Calu3 (cell line): ENCODE measurements around the gene P2RX6. TPM values are rescaled to one million over a fixed set of nuclear protein-coding genes. Genes with fewer than 3 reads are reported as not detected.
"Not testable (repeated sequence)": the region's sequence is repeated elsewhere in the genome, so short reads cannot be mapped to it uniquely, and the experiment has no call there.

ENCODE experiments used
- BruUV-seq: library from RNA; stranded (reverse); fragments of 400-500 nt; replicated peaks from 2 replicates; lab custom pipeline; 2021; lab: Mats Ljungman, UMichigan
- CTCF ChIA-PET: fragments of 300-600 bp; sonication (Branson Sonifier 250); formaldehyde crosslinking; loops from one replicate; lab custom pipeline; 2022; ENCODE audit warnings: antibody characterized with exemption; lab: Charles Lee
- DNase-seq: peaks from one replicate; pipeline ENCODE4 v3.0.0; 2022
- H3K27ac Mint-ChIP-seq: one replicate; pipeline ENCODE4 v1.8.0; 2022; ENCODE audit warnings: mixed read lengths; ENCODE audit not compliant: unreplicated experiment
- H3K27me3 Mint-ChIP-seq: one replicate; pipeline ENCODE4 v1.8.0; 2022; ENCODE audit warnings: mixed read lengths; ENCODE audit not compliant: unreplicated experiment
- H3K36me3 Mint-ChIP-seq: one replicate; pipeline ENCODE4 v1.8.0; 2022; ENCODE audit warnings: mild to moderate bottlenecking, moderate library complexity, mixed read lengths; ENCODE audit not compliant: insufficient read depth, unreplicated experiment
- H3K4me1 Mint-ChIP-seq: one replicate; pipeline ENCODE4 v1.8.0; 2022; ENCODE audit warnings: mild to moderate bottlenecking, low read depth, mixed read lengths; ENCODE audit not compliant: unreplicated experiment
- H3K4me3 Mint-ChIP-seq: one replicate; pipeline ENCODE4 v1.8.0; 2022; ENCODE audit warnings: mild to moderate bottlenecking, low read depth, moderate library complexity, mixed read lengths; ENCODE audit not compliant: unreplicated experiment
- H3K9me3 Mint-ChIP-seq: one replicate; pipeline ENCODE4 v1.8.0; 2022; ENCODE audit warnings: low read depth, mixed read lengths; ENCODE audit not compliant: unreplicated experiment
- CTCF ChIP-seq: fragments of 200-600 bp; IDR thresholded peaks from one replicate; pipeline ENCODE4 v1.8.0; 2022; ENCODE audit warnings: antibody characterized with exemption; ENCODE audit not compliant: unreplicated experiment
- intact Hi-C: fragments of 100-400 bp; cut with micrococcal nuclease; formaldehyde crosslinking; loops from one replicate; pipeline ENCODE4 v1.10.0; 2022; ENCODE audit not compliant: unreplicated experiment
- total RNA-seq: library from RNA; stranded (reverse); gene quantifications from 2 replicates; pipeline ENCODE4 v1.2.3, GENCODE V29; 2022

The P2RX6 gene
- total RNA-seq, 1 experiment from 2014 or later: 0.26 TPM

DNA sequence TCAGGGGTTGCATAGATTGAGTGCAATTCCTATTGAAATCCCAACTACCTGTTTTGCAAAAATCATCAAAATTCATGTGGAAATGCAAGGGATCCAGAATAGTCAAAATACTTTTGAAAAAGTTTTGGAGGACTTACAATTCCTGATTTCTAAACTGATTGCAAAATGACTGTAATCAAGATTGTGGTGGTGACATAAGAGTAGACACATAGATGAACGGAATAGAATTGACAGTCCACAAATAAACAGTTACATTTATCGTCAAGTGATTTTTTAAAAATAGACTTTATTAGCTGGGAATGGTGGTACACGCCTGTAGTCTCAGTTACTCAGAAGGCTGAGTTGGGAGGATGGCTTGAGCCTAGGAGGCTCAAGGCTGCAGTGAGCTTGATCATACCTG lies 20.0 kb downstream of the P2RX6 start:
- no TSS peak for BruUV-seq
- H3K4me1 Mint-ChIP-seq: no peaks in the 10 kb centered on the region
- no peak for DNase-seq
- no peak overlapping the region for H3K27ac Mint-ChIP-seq
- no peak for TF ChIP-seq CTCF
- H3K36me3 Mint-ChIP-seq: no peaks in the 10 kb centered on the region
- no peaks in the 10 kb centered on the region for H3K9me3 Mint-ChIP-seq
- H3K4me3 Mint-ChIP-seq: no peak overlapping the region
- CTCF ChIA-PET: no interaction called here
- H3K27me3 Mint-ChIP-seq: peaks cover 42% of the 10 kb centered on the region
- intact Hi-C loops: no loop called here

DNA sequence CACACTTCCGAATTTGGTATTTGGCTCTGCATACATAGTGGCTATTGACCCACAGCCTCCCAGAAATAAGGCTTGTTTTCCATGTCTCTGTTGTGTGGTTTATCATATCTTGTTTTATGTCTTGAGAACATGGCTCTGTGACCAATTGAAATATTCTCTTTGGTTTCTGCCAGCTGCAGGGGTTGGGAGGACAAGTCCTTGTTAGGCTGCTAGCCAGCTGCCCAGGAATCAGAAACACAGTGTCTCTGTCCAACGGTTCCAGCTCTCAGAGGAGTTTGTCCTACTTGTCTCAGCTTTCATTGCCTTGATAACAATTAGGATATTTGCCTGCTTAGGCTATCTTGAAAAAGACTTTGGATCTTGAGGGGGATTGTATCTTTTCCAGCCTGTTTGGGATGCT lies 23.4 kb downstream of the P2RX6 start:
- Mint-ChIP-seq H3K27me3 (peaks cover 8% of the 10 kb centered on the region), H3K4me1 (peaks cover 6% of the 10 kb centered on the region), H3K27ac (no peak overlapping the region), H3K9me3 (no peaks in the 10 kb centered on the region), H3K4me3 (no peak overlapping the region), H3K36me3 (no peaks in the 10 kb centered on the region)
- no TSS peak for BruUV-seq
- CTCF ChIA-PET: interaction anchor here (0.7 kb wide), 1 partner anchor 72 kb away, joined by 3 read pairs; no protein-coding TSS in a partner anchor
- intact Hi-C loops: no loop called here
- no peak for TF ChIP-seq CTCF
- no peak for DNase-seq

GRCh38 chr22:21039158-21039557 lies 24.2 kb downstream of the P2RX6 start:
- CTCF ChIA-PET, H3K27me3 Mint-ChIP-seq, H3K27ac Mint-ChIP-seq, BruUV-seq, DNase-seq, H3K9me3 Mint-ChIP-seq, H3K36me3 Mint-ChIP-seq, H3K4me3 Mint-ChIP-seq, intact Hi-C loops: not testable (repeated sequence)
- H3K4me1 Mint-ChIP-seq: peaks cover 14% of the 10 kb centered on the region

- Mint-ChIP-seq H3K36me3 (peaks cover 9% of the 10 kb centered on the region), H3K27me3 (no peaks in the 10 kb centered on the region), H3K4me3 (no peak overlapping the region), H3K4me1 (peaks cover 33% of the 10 kb centered on the region), H3K27ac (no peak overlapping the region), H3K9me3 (no peaks in the 10 kb centered on the region)
- intact Hi-C loops: no loop called here
- CTCF ChIA-PET: no interaction called here
- BruUV-seq: no TSS peak
- no peak for DNase-seq
- no peak for TF ChIP-seq CTCF
Observed at GRCh38 chr22:21041937-21042336, 27.0 kb downstream of the P2RX6 start.

GRCh38 chr22:21042978-21043859 lies 28.3 kb downstream of the P2RX6 start:
- peak overlapping the region; percentile 5 for H3K27ac Mint-ChIP-seq
- H3K9me3 Mint-ChIP-seq: no peaks in the 10 kb centered on the region
- H3K36me3 Mint-ChIP-seq: peaks cover 9% of the 10 kb centered on the region
- DNase-seq: no peak
- BruUV-seq: no TSS peak
- no peak overlapping the region for H3K4me3 Mint-ChIP-seq
- CTCF ChIA-PET: no interaction called here
- intact Hi-C loops: no loop called here
- no peak for TF ChIP-seq CTCF
- H3K27me3 Mint-ChIP-seq: no peaks in the 10 kb centered on the region
- H3K4me1 Mint-ChIP-seq: peaks cover 33% of the 10 kb centered on the region
